Karpas-422 (cell line): Measurements from ENCODE around the gene NEK5. TPM values are rescaled to one million over a fixed set of nuclear protein-coding genes. Genes with fewer than 3 reads are reported as not detected.
A peak's percentile ranks its signal among the peaks of the same experiment; 100 is the strongest.

Source experiments
- DNase-seq: peaks from one replicate; pipeline ENCODE4 v3.0.0-alpha.2; 2015
- H2AFZ ChIP-seq: fragments of 200-600 bp; sonication (generic); 2 replicates; pipeline ENCODE4 v1.6.1; 2014; ENCODE audit warnings: antibody characterized with exemption, low read length, mixed read lengths
- H3K27ac ChIP-seq: fragments of 200-600 bp; sonication (generic); 2 replicates; pipeline ENCODE4 v1.5.1; 2014; ENCODE audit warnings: mild to moderate bottlenecking, low read length, moderate library complexity
- H3K27me3 ChIP-seq: fragments of 200-600 bp; sonication (generic); 2 replicates; pipeline ENCODE4 v1.6.1; 2014; ENCODE audit warnings: low read length, mixed read lengths
- H3K36me3 ChIP-seq: fragments of 200-600 bp; sonication (generic); 2 replicates; pipeline ENCODE4 v1.6.1; 2014; ENCODE audit warnings: low read length, mixed read lengths; ENCODE audit not compliant: insufficient read depth
- H3K4me1 ChIP-seq: fragments of 200-600 bp; sonication (generic); 2 replicates; pipeline ENCODE4 v1.6.1; 2014; ENCODE audit warnings: mild to moderate bottlenecking, low read length, mixed read lengths
- H3K4me2 ChIP-seq: fragments of 200-600 bp; sonication (generic); 2 replicates; pipeline ENCODE4 v1.6.1; 2014; ENCODE audit warnings: low read length, low read depth, mild to moderate bottlenecking; ENCODE audit not compliant: poor library complexity, severe bottlenecking
- H3K4me3 ChIP-seq: fragments of 200-600 bp; sonication (generic); 2 replicates; pipeline ENCODE4 v1.5.1; 2014; ENCODE audit warnings: mild to moderate bottlenecking, antibody characterized with exemption, low read length, mixed read lengths
- H3K79me2 ChIP-seq: fragments of 200-600 bp; sonication (generic); 2 replicates; pipeline ENCODE4 v1.6.1; 2014; ENCODE audit warnings: mild to moderate bottlenecking, low read length, mixed read lengths
- H3K9ac ChIP-seq: fragments of 200-600 bp; sonication (generic); 2 replicates; pipeline ENCODE4 v1.6.0; 2014; ENCODE audit warnings: low read length
- H3K9me2 ChIP-seq: fragments of 200-600 bp; sonication (generic), shearing (Covaris generic); replicated peaks from 2 replicates; pipeline ENCODE4 v1.6.0; 2014; ENCODE audit warnings: mild to moderate bottlenecking, low read length, moderate library complexity; ENCODE audit not compliant: insufficient read depth
- H3K9me3 ChIP-seq: fragments of 300-700, 200-600 bp; sonication (generic); 2 replicates; pipeline ENCODE4 v1.6.1; 2014; ENCODE audit warnings: low read length, mixed read lengths
- H4K20me1 ChIP-seq: fragments of 200-600 bp; sonication (generic); 2 replicates; pipeline ENCODE4 v1.6.1; 2014; ENCODE audit warnings: mild to moderate bottlenecking, antibody characterized with exemption, low read length, low read depth; ENCODE audit not compliant: insufficient read depth
- total RNA-seq: library from RNA; depleted of rRNA; stranded (reverse); fragments of >200 nt; shearing (Covaris generic); gene quantifications from 2 replicates; pipeline ENCODE4 v1.2.3, GENCODE V29; 2014; ENCODE audit warnings: low replicate concordance

NEK5 gene
- total RNA-seq, 1 experiment from 2014 or later = not detected

GRCh38 chr13:52002361-52002760 lies 126.5 kb downstream of the NEK5 start:
- H3K36me3 ChIP-seq = no peaks in the 10 kb centered on the region
- no peaks in the 10 kb centered on the region for H3K27me3 ChIP-seq
- peaks cover 8% of the 10 kb centered on the region for H3K4me1 ChIP-seq
- H2AFZ ChIP-seq = no peak overlapping the region
- no peak overlapping the region for H3K4me3 ChIP-seq
- no peaks in the 10 kb centered on the region for H3K9me2 ChIP-seq
- H4K20me1 ChIP-seq = no peaks in the 10 kb centered on the region
- no peak for DNase-seq
- H3K9ac ChIP-seq = no peak overlapping the region
- no peaks in the 10 kb centered on the region for H3K9me3 ChIP-seq
- H3K4me2 ChIP-seq = no peak overlapping the region
- no peak overlapping the region for H3K27ac ChIP-seq
- no peaks in the 10 kb centered on the region for H3K79me2 ChIP-seq

GRCh38 chr13:52001120-52001731 lies 127.6 kb downstream of the NEK5 start:
- no peak overlapping the region for H3K9ac ChIP-seq
- no peak overlapping the region for H3K27ac ChIP-seq
- H3K4me1 ChIP-seq = peaks cover 8% of the 10 kb centered on the region
- H2AFZ ChIP-seq = no peak overlapping the region
- DNase-seq = peak; percentile 80
- H3K9me2 ChIP-seq = no peaks in the 10 kb centered on the region
- no peaks in the 10 kb centered on the region for H4K20me1 ChIP-seq
- H3K4me3 ChIP-seq = no peak overlapping the region
- H3K36me3 ChIP-seq = no peaks in the 10 kb centered on the region
- H3K27me3 ChIP-seq = no peaks in the 10 kb centered on the region
- H3K79me2 ChIP-seq = no peaks in the 10 kb centered on the region
- no peaks in the 10 kb centered on the region for H3K9me3 ChIP-seq
- H3K4me2 ChIP-seq = no peak overlapping the region

GRCh38 chr13:51999921-52000320 lies 129.0 kb downstream of the NEK5 start:
- peaks cover 8% of the 10 kb centered on the region for H3K4me1 ChIP-seq
- H4K20me1 ChIP-seq = no peaks in the 10 kb centered on the region
- no peak for DNase-seq
- H3K9me2 ChIP-seq = no peaks in the 10 kb centered on the region
- no peaks in the 10 kb centered on the region for H3K9me3 ChIP-seq
- no peak overlapping the region for H3K9ac ChIP-seq
- no peaks in the 10 kb centered on the region for H3K27me3 ChIP-seq
- H3K36me3 ChIP-seq = no peaks in the 10 kb centered on the region
- H3K79me2 ChIP-seq = no peaks in the 10 kb centered on the region
- no peak overlapping the region for H3K27ac ChIP-seq
- no peak overlapping the region for H2AFZ ChIP-seq
- no peak overlapping the region for H3K4me3 ChIP-seq
- no peak overlapping the region for H3K4me2 ChIP-seq

GRCh38 chr13:51999510-51999911 lies 129.4 kb downstream of the NEK5 start:
- no peaks in the 10 kb centered on the region for H3K9me2 ChIP-seq
- no peak overlapping the region for H3K4me3 ChIP-seq
- H3K4me1 ChIP-seq = peaks cover 8% of the 10 kb centered on the region
- no peaks in the 10 kb centered on the region for H3K36me3 ChIP-seq
- H3K4me2 ChIP-seq = no peak overlapping the region
- H3K9me3 ChIP-seq = no peaks in the 10 kb centered on the region
- no peaks in the 10 kb centered on the region for H3K79me2 ChIP-seq
- DNase-seq = no peak
- H4K20me1 ChIP-seq = no peaks in the 10 kb centered on the region
- H3K9ac ChIP-seq = no peak overlapping the region
- H3K27me3 ChIP-seq = no peaks in the 10 kb centered on the region
- H2AFZ ChIP-seq = no peak overlapping the region
- H3K27ac ChIP-seq = no peak overlapping the region

GRCh38 chr13:51998723-51999509 lies 130.0 kb downstream of the NEK5 start:
- H3K79me2 ChIP-seq = no peaks in the 10 kb centered on the region
- no peak overlapping the region for H3K27ac ChIP-seq
- H4K20me1 ChIP-seq = no peaks in the 10 kb centered on the region
- H3K27me3 ChIP-seq = no peaks in the 10 kb centered on the region
- H3K36me3 ChIP-seq = no peaks in the 10 kb centered on the region
- no peak overlapping the region for H2AFZ ChIP-seq
- DNase-seq = no peak
- no peak overlapping the region for H3K9ac ChIP-seq
- H3K4me2 ChIP-seq = no peak overlapping the region
- H3K4me1 ChIP-seq = peaks cover 8% of the 10 kb centered on the region
- no peak overlapping the region for H3K4me3 ChIP-seq
- H3K9me2 ChIP-seq = no peaks in the 10 kb centered on the region
- H3K9me3 ChIP-seq = no peaks in the 10 kb centered on the region

- Histone ChIP-seq H3K36me3 (no peaks in the 10 kb centered on the region), H3K4me1 (peaks cover 8% of the 10 kb centered on the region), H3K9me2 (no peaks in the 10 kb centered on the region), H3K9ac (no peak overlapping the region), H3K4me3 (no peak overlapping the region), H3K9me3 (no peaks in the 10 kb centered on the region), H3K27ac (no peak overlapping the region), H3K79me2 (no peaks in the 10 kb centered on the region), H3K27me3 (no peaks in the 10 kb centered on the region), H4K20me1 (no peaks in the 10 kb centered on the region), H2AFZ (no peak overlapping the region), H3K4me2 (no peak overlapping the region)
- no peak for DNase-seq
Observed at GRCh38 chr13:51997641-51998330, 131.1 kb downstream of the NEK5 start.

- H3K79me2 ChIP-seq = no peaks in the 10 kb centered on the region
- peaks cover 8% of the 10 kb centered on the region for H3K4me1 ChIP-seq
- H3K9ac ChIP-seq = no peak overlapping the region
- H3K9me2 ChIP-seq = no peaks in the 10 kb centered on the region
- DNase-seq = no peak
- H3K36me3 ChIP-seq = no peaks in the 10 kb centered on the region
- no peaks in the 10 kb centered on the region for H4K20me1 ChIP-seq
- H3K27ac ChIP-seq = no peak overlapping the region
- H3K27me3 ChIP-seq = no peaks in the 10 kb centered on the region
- H2AFZ ChIP-seq = no peak overlapping the region
- no peaks in the 10 kb centered on the region for H3K9me3 ChIP-seq
- no peak overlapping the region for H3K4me3 ChIP-seq
- no peak overlapping the region for H3K4me2 ChIP-seq
Observed at GRCh38 chr13:51997186-51997585, 131.7 kb downstream of the NEK5 start.

GRCh38 chr13:51996641-51997040 lies 132.2 kb downstream of the NEK5 start:
- Histone ChIP-seq H3K4me1 (peaks cover 8% of the 10 kb centered on the region), H2AFZ (no peak overlapping the region), H4K20me1 (no peaks in the 10 kb centered on the region), H3K36me3 (no peaks in the 10 kb centered on the region), H3K4me3 (no peak overlapping the region), H3K27me3 (no peaks in the 10 kb centered on the region), H3K9me3 (no peaks in the 10 kb centered on the region), H3K27ac (no peak overlapping the region), H3K79me2 (no peaks in the 10 kb centered on the region), H3K9me2 (no peaks in the 10 kb centered on the region), H3K9ac (no peak overlapping the region), H3K4me2 (no peak overlapping the region)
- DNase-seq = no peak
